Fibroblast of villous mesenchyme (primary cell): ENCODE measurements around the gene STPG1. TPM values are rescaled to one million over a fixed set of nuclear protein-coding genes. Genes with fewer than 3 reads are reported as not detected.

Source experiments
- DNase-seq: peaks from one replicate; pipeline ENCODE4 v3.0.0-alpha.2; 2010; ENCODE audit warnings: low read depth
- H3K4me3 ChIP-seq: 2 replicates; pipeline ENCODE4 v1.5.1; 2011; ENCODE audit warnings: low read depth, mild to moderate bottlenecking, low read length
- CTCF ChIP-seq: IDR thresholded peaks from 2 replicates; pipeline ENCODE4 v1.5.1; 2012; ENCODE audit warnings: low read depth, mild to moderate bottlenecking, low read length; ENCODE audit not compliant: insufficient read depth
- total RNA-seq: library from RNA; depleted of rRNA; stranded (reverse); fragments of >200 nt; gene quantifications from 2 replicates; pipeline ENCODE4 v1.2.3, GENCODE V29; 2012

STPG1 gene
- total RNA-seq, 1 donor, result 9.9 TPM

- DNase-seq, result peak; percentile 18
- TF ChIP-seq CTCF, result no peak
- H3K4me3 ChIP-seq, result no peak overlapping the region
Measured at GRCh38 chr1:24329797-24330543, 83.6 kb downstream of the STPG1 start.

GRCh38 chr1:24329331-24329730 is 84.3 kb downstream of the STPG1 start:
- no peak for TF ChIP-seq CTCF
- no peak overlapping the region for H3K4me3 ChIP-seq

GRCh38 chr1:24327891-24328290 is 85.7 kb downstream of the STPG1 start:
- no peak overlapping the region for H3K4me3 ChIP-seq
- no peak for TF ChIP-seq CTCF
- no peak for DNase-seq

More at GRCh38 chr1:24329331-24329730, 84.3 kb downstream of the STPG1 start:
- DNase-seq, result no peak

- TF ChIP-seq CTCF, result no peak
- no peak for DNase-seq
Measured at GRCh38 chr1:24327486-24327885, 86.1 kb downstream of the STPG1 start.

GRCh38 chr1:24325587-24326449 is 87.8 kb downstream of the STPG1 start:
- TF ChIP-seq CTCF, result no peak
- no peak for DNase-seq

More at GRCh38 chr1:24327486-24327885, 86.1 kb downstream of the STPG1 start:
- no peak overlapping the region for H3K4me3 ChIP-seq

GRCh38 chr1:24324903-24325302 is 88.7 kb downstream of the STPG1 start:
- no peak for TF ChIP-seq CTCF
- DNase-seq, result no peak
- no peak overlapping the region for H3K4me3 ChIP-seq

More at GRCh38 chr1:24325587-24326449, 87.8 kb downstream of the STPG1 start:
- no peak overlapping the region for H3K4me3 ChIP-seq
